Measurements from ENCODE around the gene KRT80.

The KRT80 gene

GRCh38 chr12:52149182-52149641 is 42.6 kb downstream of the KRT80 start:
- H3K4me1 ChIP-seq (ENCODE audit: control insufficient read depth, insufficient read depth, low read length) = peaks cover 29% of the 10 kb centered on the region
- H3K9ac ChIP-seq (ENCODE audit: low read length in 2 of 2) = no peak overlapping the region
- H3K27ac ChIP-seq (ENCODE audit: low read length) = no peak overlapping the region

GRCh38 chr12:52148464-52149181 is 43.2 kb downstream of the KRT80 start:
- H3K27ac ChIP-seq (ENCODE audit: low read length) = no peak overlapping the region
- H3K4me3 ChIP-seq (ENCODE audit: low read length in 2 of 2) = no peak overlapping the region
- no peaks in the 10 kb centered on the region for H3K9me3 ChIP-seq (ENCODE audit: control insufficient read depth in 2 of 2, low read length in 2 of 2)
- peaks cover 29% of the 10 kb centered on the region for H3K4me1 ChIP-seq (ENCODE audit: control insufficient read depth, insufficient read depth, low read length)
- no peak overlapping the region for H3K9ac ChIP-seq (ENCODE audit: low read length in 2 of 2)
- no peaks in the 10 kb centered on the region for H3K36me3 ChIP-seq (ENCODE audit: control insufficient read depth in 2 of 2, insufficient read depth in 2 of 2, low read length in 2 of 2)
- peaks cover 0 to 13% of the 10 kb centered on the region in 2 donors for H3K27me3 ChIP-seq (ENCODE audit: control insufficient read depth in 1 of 2, insufficient read depth in 2 of 2, low read length in 2 of 2)

More at GRCh38 chr12:52149182-52149641, 42.6 kb downstream of the KRT80 start:
- Histone ChIP-seq H3K27me3 (ENCODE audit: control insufficient read depth in 1 of 2, insufficient read depth in 2 of 2, low read length in 2 of 2) (peaks cover 0 to 13% of the 10 kb centered on the region in 2 donors), H3K4me3 (ENCODE audit: low read length in 2 of 2) (no peak overlapping the region), H3K36me3 (ENCODE audit: control insufficient read depth in 2 of 2, insufficient read depth in 2 of 2, low read length in 2 of 2) (no peaks in the 10 kb centered on the region), H3K9me3 (ENCODE audit: control insufficient read depth in 2 of 2, low read length in 2 of 2) (no peaks in the 10 kb centered on the region)

GRCh38 chr12:52147964-52148463 is 43.8 kb downstream of the KRT80 start:
- peak overlapping the region in 1 of 2 donors; percentile 42 for H3K9ac ChIP-seq (ENCODE audit: low read length in 2 of 2)
- no peak overlapping the region for H3K4me3 ChIP-seq (ENCODE audit: low read length in 2 of 2)
- H3K4me1 ChIP-seq (ENCODE audit: control insufficient read depth, insufficient read depth, low read length) = peaks cover 29% of the 10 kb centered on the region
- H3K36me3 ChIP-seq (ENCODE audit: control insufficient read depth in 2 of 2, insufficient read depth in 2 of 2, low read length in 2 of 2) = no peaks in the 10 kb centered on the region
- no peaks in the 10 kb centered on the region for H3K9me3 ChIP-seq (ENCODE audit: control insufficient read depth in 2 of 2, low read length in 2 of 2)
- peak overlapping the region; percentile 18 for H3K27ac ChIP-seq (ENCODE audit: low read length)
- H3K27me3 ChIP-seq (ENCODE audit: control insufficient read depth in 1 of 2, insufficient read depth in 2 of 2, low read length in 2 of 2) = peaks cover 0 to 10% of the 10 kb centered on the region in 2 donors

- Histone ChIP-seq H3K9me3 (ENCODE audit: control insufficient read depth in 2 of 2, low read length in 2 of 2) (no peaks in the 10 kb centered on the region), H3K27ac (ENCODE audit: low read length) (peak overlapping the region; percentile 18), H3K4me1 (ENCODE audit: control insufficient read depth, insufficient read depth, low read length) (peaks cover 27% of the 10 kb centered on the region), H3K9ac (ENCODE audit: low read length in 2 of 2) (peak overlapping the region in 1 of 2 donors; percentile 42), H3K36me3 (ENCODE audit: control insufficient read depth in 2 of 2, insufficient read depth in 2 of 2, low read length in 2 of 2) (no peaks in the 10 kb centered on the region), H3K27me3 (ENCODE audit: control insufficient read depth in 1 of 2, insufficient read depth in 2 of 2, low read length in 2 of 2) (peaks cover 0 to 5% of the 10 kb centered on the region in 2 donors), H3K4me3 (ENCODE audit: low read length in 2 of 2) (no peak overlapping the region)
Measured at GRCh38 chr12:52147367-52147963, 44.3 kb downstream of the KRT80 start.

GRCh38 chr12:52146822-52147366 is 44.9 kb downstream of the KRT80 start:
- no peaks in the 10 kb centered on the region for H3K9me3 ChIP-seq (ENCODE audit: control insufficient read depth in 2 of 2, low read length in 2 of 2)
- peak overlapping the region in 1 of 2 donors; percentile 23 for H3K9ac ChIP-seq (ENCODE audit: low read length in 2 of 2)
- H3K4me3 ChIP-seq (ENCODE audit: low read length in 2 of 2) = no peak overlapping the region
- H3K4me1 ChIP-seq (ENCODE audit: control insufficient read depth, insufficient read depth, low read length) = peaks cover 22% of the 10 kb centered on the region
- no peaks in the 10 kb centered on the region for H3K27me3 ChIP-seq (ENCODE audit: control insufficient read depth in 1 of 2, insufficient read depth in 2 of 2, low read length in 2 of 2)
- H3K27ac ChIP-seq (ENCODE audit: low read length) = peak overlapping the region; percentile 18
- H3K36me3 ChIP-seq (ENCODE audit: control insufficient read depth in 2 of 2, insufficient read depth in 2 of 2, low read length in 2 of 2) = no peaks in the 10 kb centered on the region

GRCh38 chr12:52146089-52146821 is 45.6 kb downstream of the KRT80 start:
- Histone ChIP-seq H3K9me3 (ENCODE audit: control insufficient read depth in 2 of 2, low read length in 2 of 2) (no peaks in the 10 kb centered on the region), H3K27me3 (ENCODE audit: control insufficient read depth in 1 of 2, insufficient read depth in 2 of 2, low read length in 2 of 2) (no peaks in the 10 kb centered on the region), H3K4me3 (ENCODE audit: low read length in 2 of 2) (no peak overlapping the region), H3K36me3 (ENCODE audit: control insufficient read depth in 2 of 2, insufficient read depth in 2 of 2, low read length in 2 of 2) (no peaks in the 10 kb centered on the region), H3K27ac (ENCODE audit: low read length) (no peak overlapping the region), H3K9ac (ENCODE audit: low read length in 2 of 2) (no peak overlapping the region), H3K4me1 (ENCODE audit: control insufficient read depth, insufficient read depth, low read length) (peaks cover 20% of the 10 kb centered on the region)

- Histone ChIP-seq H3K9me3 (ENCODE audit: control insufficient read depth in 2 of 2, low read length in 2 of 2) (no peaks in the 10 kb centered on the region), H3K27ac (ENCODE audit: low read length) (no peak overlapping the region), H3K4me1 (ENCODE audit: control insufficient read depth, insufficient read depth, low read length) (peaks cover 20% of the 10 kb centered on the region), H3K4me3 (ENCODE audit: low read length in 2 of 2) (no peak overlapping the region), H3K36me3 (ENCODE audit: control insufficient read depth in 2 of 2, insufficient read depth in 2 of 2, low read length in 2 of 2) (no peaks in the 10 kb centered on the region), H3K27me3 (ENCODE audit: control insufficient read depth in 1 of 2, insufficient read depth in 2 of 2, low read length in 2 of 2) (no peaks in the 10 kb centered on the region), H3K9ac (ENCODE audit: low read length in 2 of 2) (no peak overlapping the region)
Measured at GRCh38 chr12:52145228-52146088, 46.4 kb downstream of the KRT80 start.

- no peak overlapping the region for H3K4me3 ChIP-seq (ENCODE audit: low read length in 2 of 2)
- H3K27ac ChIP-seq (ENCODE audit: low read length) = no peak overlapping the region
- H3K4me1 ChIP-seq (ENCODE audit: control insufficient read depth, insufficient read depth, low read length) = peaks cover 16% of the 10 kb centered on the region
- H3K36me3 ChIP-seq (ENCODE audit: control insufficient read depth in 2 of 2, insufficient read depth in 2 of 2, low read length in 2 of 2) = no peaks in the 10 kb centered on the region
- no peaks in the 10 kb centered on the region for H3K27me3 ChIP-seq (ENCODE audit: control insufficient read depth in 1 of 2, insufficient read depth in 2 of 2, low read length in 2 of 2)
- no peak overlapping the region for H3K9ac ChIP-seq (ENCODE audit: low read length in 2 of 2)
- no peaks in the 10 kb centered on the region for H3K9me3 ChIP-seq (ENCODE audit: control insufficient read depth in 2 of 2, low read length in 2 of 2)
Measured at GRCh38 chr12:52144512-52145227, 47.1 kb downstream of the KRT80 start.

GRCh38 chr12:52142431-52142830 is 49.4 kb downstream of the KRT80 start:
- Histone ChIP-seq H3K9ac (ENCODE audit: low read length in 2 of 2) (no peak overlapping the region), H3K27me3 (ENCODE audit: control insufficient read depth in 1 of 2, insufficient read depth in 2 of 2, low read length in 2 of 2) (peaks cover 0 to 6% of the 10 kb centered on the region in 2 donors), H3K4me3 (ENCODE audit: low read length in 2 of 2) (no peak overlapping the region), H3K27ac (ENCODE audit: low read length) (no peak overlapping the region), H3K4me1 (ENCODE audit: control insufficient read depth, insufficient read depth, low read length) (peaks cover 7% of the 10 kb centered on the region), H3K9me3 (ENCODE audit: control insufficient read depth in 2 of 2, low read length in 2 of 2) (no peaks in the 10 kb centered on the region), H3K36me3 (ENCODE audit: control insufficient read depth in 2 of 2, insufficient read depth in 2 of 2, low read length in 2 of 2) (no peaks in the 10 kb centered on the region)

Data from stomach smooth muscle (tissue), 2 donors.